GM19395 (cell line): ENCODE measurements around the gene COA1.
"Not testable (repeated sequence)": the region's sequence is repeated elsewhere in the genome, so short reads cannot be mapped to it uniquely, and the experiment has no call there.

Experiments
- ATAC-seq: cut with Tn5 transposase; IDR thresholded peaks from one replicate; pipeline ENCODE4 v1.9.1; 2021; ENCODE audit warnings: mild to moderate bottlenecking, moderate library complexity; ENCODE audit not compliant: unreplicated experiment

Gene COA1

DNA sequence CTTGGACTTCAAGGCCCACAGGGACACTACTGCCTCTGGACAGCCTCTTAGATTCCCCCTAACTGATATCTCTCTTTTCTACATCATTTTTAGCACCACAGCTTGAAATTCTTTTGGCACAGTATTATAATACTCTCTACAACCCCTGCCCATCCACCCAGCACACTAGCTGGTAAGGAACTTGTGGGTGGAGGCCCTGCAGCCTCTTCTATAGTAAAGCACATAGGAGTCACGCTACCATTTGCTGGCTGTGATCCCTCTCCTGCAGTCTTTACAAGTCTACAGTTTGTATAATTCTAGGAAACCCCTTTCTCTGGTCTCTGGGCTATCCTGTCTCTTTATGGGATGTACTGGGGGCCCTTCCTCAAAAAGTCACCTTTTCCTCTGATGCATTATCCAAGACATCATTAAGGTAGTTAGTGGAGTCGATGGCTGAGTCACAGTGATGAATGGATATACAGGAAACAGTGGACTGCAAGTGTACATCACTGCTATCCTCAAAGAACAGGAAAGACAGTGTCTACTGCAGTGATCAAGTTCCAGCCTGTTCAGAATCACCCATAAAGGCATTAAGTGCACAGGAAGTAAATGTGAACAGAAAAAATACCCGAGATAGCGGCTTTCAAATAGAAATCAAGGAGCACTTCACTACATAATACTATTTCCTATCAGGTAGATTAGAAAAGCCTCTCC, 92.1 kb downstream of the COA1 start:
- ATAC-seq, result no peak

DNA sequence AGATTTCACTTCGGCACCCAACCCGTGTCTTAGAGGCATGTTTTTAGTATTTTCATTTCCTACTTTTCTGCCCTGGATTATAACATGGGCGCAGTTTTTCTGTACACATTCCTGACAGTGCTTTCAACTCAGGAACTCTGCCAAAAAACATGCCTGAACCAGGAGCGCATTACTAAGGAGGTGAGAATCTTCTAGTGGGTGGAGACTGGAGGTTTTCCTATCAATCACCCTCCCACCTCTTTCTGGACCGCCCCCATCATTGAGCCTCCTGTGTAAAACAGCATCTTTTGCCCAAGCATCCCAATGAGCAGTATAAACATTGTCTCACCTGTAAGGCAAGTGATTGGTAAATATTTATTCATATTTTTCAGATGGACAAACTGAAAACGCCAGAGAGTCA, 93.2 kb downstream of the COA1 start:
- no peak for ATAC-seq

DNA sequence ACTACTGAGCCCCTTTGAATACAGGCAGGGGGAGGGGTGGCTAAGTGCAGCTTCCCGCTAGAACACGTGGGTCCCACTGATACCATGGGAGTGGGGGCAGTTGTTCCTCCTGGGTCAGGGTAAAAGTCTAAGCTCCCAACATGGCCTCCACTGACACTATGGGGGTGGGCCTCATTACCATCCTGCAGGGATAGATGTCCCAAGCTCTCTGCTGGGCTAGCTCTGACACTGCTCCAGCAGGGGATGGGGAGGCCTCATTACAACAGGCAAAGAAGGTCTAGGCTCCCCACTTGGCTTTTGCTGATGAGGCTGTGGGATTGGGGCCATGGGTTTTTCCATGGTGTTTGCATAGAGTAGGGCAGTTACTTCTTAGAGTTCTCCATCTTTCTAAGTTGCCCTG, 94.9 kb downstream of the COA1 start:
- ATAC-seq, result no peak

GRCh38 chr7:43632746-43633145, 96.6 kb downstream of the COA1 start:
- no peak for ATAC-seq

DNA sequence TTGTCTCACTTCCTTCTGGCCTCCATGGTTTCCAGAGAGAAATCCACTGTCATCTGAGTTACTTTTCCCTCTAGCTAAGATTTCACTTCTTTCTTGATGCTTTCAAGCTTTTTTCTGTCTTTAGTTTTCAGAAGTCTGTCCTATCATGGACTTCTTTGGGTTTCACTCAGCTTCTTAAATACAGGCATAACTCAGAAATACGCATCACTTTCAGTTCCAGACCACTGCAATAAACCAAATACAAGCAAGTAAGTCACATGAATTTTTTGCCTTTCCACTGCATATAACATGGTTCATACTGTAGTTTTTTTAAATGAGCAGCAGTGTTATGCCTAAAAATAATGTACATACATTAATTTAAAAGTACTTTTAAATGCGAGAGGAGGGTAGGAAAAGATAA, 97.8 kb downstream of the COA1 start:
- peak; percentile 67 for ATAC-seq

DNA sequence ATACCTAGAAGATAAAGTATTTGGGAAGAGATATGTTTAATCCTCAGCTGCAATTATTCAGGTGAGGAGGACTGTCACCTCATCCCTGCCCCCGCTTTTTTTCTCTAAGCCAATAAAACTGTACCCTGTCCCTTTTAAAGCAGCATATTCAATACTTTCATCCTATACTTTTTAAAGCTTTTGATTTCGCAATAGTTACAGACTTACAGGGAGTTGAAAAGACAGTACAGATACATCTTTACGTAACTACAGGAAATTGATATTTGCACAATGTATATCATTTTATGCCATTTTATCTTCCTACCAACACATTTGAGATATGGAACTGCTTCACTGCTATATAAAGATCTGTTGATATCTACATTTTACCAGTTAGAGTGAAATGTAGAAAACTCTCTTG, 98.8 kb downstream of the COA1 start:
- ATAC-seq, result no peak

GRCh38 chr7:43629857-43630256, 99.5 kb downstream of the COA1 start:
- ATAC-seq, result no peak

GRCh38 chr7:43628431-43628830, 100.9 kb downstream of the COA1 start:
- no peak for ATAC-seq

DNA sequence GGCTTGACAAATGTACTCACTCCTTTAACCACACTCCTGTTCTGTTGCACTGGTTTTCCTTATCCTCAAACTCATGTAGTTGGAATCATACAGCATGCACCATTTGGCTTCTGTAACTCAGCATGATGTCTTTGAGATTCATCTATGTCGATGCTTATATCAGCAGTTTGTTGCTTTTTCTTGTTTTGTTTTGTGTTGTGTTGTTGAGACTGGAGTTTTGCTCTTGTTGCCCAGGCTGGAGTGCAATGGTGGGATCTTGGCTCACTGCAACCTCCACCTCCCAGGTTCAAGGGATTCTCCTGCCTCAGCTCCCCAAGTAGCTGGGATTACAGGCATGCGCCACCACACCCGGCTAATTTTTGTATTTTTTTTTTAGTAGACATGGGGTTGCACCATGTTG, 101.5 kb downstream of the COA1 start:
- not testable (repeated sequence) for ATAC-seq

DNA sequence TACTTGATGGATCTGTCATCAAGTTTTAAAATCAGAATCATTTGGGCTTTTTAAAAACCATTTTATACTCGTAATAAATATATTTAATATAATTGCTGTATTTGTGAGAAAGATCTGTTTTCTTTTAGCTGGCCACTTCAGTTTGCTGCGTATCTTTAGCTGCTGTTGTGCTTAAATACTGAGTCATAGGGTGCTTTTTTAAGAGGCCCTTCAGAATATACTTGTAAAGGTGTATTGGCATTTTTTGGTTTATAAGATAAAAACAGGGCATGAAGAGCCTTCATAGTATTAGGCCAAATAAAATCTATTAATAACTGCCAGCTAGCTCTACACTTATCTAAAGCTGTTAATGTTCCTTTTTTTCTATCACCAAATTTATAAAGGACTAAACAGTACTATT, 102.6 kb downstream of the COA1 start:
- no peak for ATAC-seq

DNA sequence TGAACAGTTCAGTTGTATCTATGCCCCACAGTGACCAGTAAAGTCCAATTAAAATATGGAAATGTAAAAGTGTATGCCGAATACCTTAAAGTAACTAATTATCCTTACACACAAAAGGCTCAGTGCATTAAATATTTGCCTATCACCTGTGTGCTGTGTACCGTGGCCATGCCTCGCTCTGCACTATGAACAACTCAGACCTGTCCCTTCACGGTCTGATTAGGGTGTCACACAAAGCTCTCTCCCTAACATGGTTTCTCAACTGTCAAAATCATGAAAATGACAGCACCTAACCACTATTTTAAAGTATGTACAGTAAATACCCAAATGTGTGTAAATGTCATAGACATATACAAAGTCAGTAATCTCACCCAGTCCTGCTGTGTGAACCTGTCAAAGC, 103.3 kb downstream of the COA1 start:
- no peak for ATAC-seq

DNA sequence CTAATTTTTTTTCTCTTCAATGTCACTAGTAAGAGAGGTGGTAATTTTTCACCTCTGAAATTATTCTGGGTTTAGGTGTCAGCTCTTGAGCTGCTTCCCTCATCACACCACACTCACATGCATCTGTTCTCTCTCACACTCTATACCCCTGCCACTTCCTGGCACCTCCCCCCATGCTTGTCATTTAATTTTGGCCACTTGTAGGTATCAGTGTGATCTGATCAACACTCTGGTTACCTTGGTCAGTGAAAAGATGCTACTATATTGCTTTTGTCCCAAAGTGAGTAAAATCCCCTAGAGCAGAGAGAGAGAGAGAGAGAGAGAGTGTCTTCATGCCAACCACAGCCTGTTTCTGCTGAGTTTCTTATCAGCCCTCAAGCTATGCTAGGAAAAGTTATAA, 103.9 kb downstream of the COA1 start:
- peak; percentile 56 for ATAC-seq

DNA sequence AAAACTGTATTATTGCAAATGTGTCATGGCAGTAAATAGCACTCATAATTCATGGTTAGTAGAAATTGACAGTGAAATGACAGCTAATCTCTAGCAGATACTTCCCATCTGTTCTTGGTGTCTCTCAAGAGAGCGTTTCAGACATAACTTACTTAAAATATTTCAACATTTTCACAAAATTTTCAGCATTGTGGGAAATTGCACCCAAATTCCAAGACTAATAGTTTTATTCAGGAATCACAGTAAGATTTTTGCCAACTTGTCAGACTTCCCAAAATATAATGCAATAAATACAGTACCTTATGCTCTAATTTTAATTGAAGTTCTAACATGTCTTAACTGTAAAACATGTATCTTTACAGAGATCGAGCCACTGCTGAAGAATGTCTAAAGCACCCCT, 105.2 kb downstream of the COA1 start:
- ATAC-seq, result no peak

DNA sequence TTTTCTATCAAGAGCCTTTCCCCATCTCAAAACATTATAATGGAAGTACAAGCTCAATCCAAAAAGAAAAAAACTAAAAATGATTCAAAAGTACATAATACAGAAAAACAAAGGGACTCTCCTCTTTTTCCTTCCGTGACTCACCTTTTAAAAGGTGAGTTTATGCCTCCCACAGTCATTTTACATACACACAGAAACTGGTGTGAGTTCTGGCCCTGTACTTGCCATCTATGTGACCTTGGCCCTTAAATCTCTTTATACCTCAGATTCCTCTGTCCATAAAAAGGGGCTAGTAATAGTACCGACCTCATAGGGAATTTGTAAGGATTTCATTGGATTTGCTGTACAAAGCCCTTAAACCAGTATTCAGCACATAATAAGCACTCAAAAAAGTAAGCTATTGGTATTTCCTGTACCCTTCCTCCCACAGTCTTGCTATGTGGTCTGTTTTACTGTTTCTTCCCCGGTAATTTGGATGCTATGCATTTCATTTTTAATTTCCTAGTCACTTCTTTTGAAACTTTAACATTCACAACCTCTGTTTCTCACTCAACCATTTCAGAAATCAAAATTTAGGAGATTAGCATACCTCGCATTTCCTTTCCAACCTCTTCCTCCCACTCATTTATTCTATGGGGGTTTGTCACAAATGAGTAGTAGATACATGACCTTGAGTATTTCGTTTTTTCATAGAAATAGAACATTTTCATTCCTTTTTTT, 107.4 kb downstream of the COA1 start:
- no peak for ATAC-seq

DNA sequence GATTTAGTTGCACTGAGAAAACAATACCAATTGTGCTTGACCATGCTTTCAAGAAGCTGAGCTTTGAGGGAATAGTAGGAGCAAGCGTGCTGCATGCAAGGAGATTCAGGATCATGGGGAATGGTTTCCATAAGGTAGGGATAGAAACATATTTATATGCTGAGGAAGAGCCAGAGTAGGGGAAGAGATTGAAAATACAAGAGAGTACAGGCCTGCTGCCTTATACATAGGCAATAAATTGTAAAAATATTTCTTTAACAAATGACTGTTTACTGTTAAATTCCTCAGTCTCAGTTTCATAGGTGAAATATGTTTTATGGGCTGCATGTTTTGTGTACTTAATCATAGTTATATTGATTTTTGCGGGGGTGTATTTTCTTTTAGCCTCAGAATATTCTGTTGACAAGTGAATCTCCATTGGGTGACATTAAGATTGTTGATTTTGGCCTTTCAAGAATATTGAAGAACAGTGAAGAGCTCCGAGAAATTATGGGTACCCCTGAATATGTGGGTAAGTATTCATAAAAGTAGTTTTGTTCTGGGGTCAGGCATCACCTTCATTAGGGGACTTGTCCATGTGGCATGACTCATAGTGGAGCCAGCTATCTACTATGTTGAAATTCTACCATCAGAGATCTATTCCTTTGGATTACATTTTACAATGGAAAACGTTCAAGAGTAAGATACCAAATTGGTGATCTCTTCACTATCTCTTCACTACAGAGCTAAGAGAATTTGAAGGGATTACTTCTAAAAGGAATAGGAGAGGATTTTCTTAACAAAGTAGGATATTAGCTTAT, 109.9 kb downstream of the COA1 start:
- no peak for ATAC-seq

- no peak for ATAC-seq
These were observed 111.2 kb downstream of the COA1 start for GRCh38 chr7:43618073-43618472.

GRCh38 chr7:43616977-43617376, 112.3 kb downstream of the COA1 start:
- ATAC-seq, result no peak

- ATAC-seq, result no peak
These were observed 113.7 kb downstream of the COA1 start for GRCh38 chr7:43615558-43616145.

- peak; percentile 85 for ATAC-seq
These were observed 116.4 kb downstream of the COA1 start for GRCh38 chr7:43612599-43613589.

DNA sequence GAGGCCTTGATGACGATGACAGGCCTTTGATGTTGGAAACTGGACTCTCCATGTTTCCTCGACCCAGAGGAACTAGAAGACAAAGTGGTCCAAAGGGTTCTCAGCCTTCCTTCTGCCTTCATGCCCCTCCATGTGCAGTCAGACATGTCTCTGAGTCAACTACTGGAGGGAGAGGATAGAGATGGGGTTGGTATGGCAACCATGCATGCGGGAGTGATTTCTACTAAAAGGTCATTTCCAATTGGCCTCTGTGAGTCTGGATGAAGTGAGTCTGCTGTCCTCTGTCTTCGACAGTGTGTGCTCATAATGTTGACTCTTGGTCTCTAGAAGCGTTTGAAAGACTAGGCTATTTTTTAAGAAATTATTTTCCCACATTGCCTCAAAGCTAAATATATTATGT, 117.2 kb downstream of the COA1 start:
- ATAC-seq, result no peak
